ENCODE results near the gene SRRM1.

- TF ChIP-seq, protein P1, sequence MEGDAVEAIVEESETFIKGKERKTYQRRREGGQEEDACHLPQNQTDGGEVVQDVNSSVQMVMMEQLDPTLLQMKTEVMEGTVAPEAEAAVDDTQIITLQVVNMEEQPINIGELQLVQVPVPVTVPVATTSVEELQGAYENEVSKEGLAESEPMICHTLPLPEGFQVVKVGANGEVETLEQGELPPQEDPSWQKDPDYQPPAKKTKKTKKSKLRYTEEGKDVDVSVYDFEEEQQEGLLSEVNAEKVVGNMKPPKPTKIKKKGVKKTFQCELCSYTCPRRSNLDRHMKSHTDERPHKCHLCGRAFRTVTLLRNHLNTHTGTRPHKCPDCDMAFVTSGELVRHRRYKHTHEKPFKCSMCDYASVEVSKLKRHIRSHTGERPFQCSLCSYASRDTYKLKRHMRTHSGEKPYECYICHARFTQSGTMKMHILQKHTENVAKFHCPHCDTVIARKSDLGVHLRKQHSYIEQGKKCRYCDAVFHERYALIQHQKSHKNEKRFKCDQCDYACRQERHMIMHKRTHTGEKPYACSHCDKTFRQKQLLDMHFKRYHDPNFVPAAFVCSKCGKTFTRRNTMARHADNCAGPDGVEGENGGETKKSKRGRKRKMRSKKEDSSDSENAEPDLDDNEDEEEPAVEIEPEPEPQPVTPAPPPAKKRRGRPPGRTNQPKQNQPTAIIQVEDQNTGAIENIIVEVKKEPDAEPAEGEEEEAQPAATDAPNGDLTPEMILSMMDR (IDR thresholded peaks at IDR 0.05): no peak
- no peak for TF ChIP-seq POLR2A (IDR thresholded peaks at IDR 0.05)
Observed at GRCh38 chr1:24619376-24619775, 23.7 kb upstream of the SRRM1 start.
